ENCODE measurements around the gene NDOR1. TPM values are rescaled to one million over a fixed set of nuclear protein-coding genes. Genes with fewer than 3 reads are reported as not detected.

Gene NDOR1
- total and polyA plus RNA-seq, 4 donors: 4.5 to 22.0 (median 12.0) TPM

- Histone ChIP-seq H3K36me3 (ENCODE audit: control insufficient read depth in 4 of 4, insufficient read depth in 4 of 4, low read length in 4 of 4) (peaks cover 8 to 65% (median 24%) of the 10 kb centered on the region in 4 donors), H3K9me3 (ENCODE audit: control insufficient read depth in 4 of 4, insufficient read depth in 3 of 4, low read length in 3 of 4) (peaks cover 0 to 2% (median 0%) of the 10 kb centered on the region in 4 donors), H3K4me3 (no peak overlapping the region), H3K27ac (ENCODE audit: low read depth in 1 of 2, low read length in 1 of 2) (no peak overlapping the region), H3K4me1 (ENCODE audit: control insufficient read depth in 5 of 5, insufficient read depth in 5 of 5, low read length in 5 of 5) (peaks cover 0 to 5% (median 0%) of the 10 kb centered on the region in 5 donors), H3K9ac (ENCODE audit: insufficient read depth in 1 of 2, low read length in 2 of 2) (no peak overlapping the region), H3K27me3 (ENCODE audit: control insufficient read depth in 3 of 3, insufficient read depth in 3 of 3, low read length in 2 of 3) (no peaks in the 10 kb centered on the region)
- 91 to 94% methylated on average over 19 of the region's 19 CpGs for WGBS, 2 donors
- DNase-seq (no peak), ATAC-seq (ENCODE audit: insufficient read depth, low FRiP score) (no peak)
- TF ChIP-seq, protein P1, sequence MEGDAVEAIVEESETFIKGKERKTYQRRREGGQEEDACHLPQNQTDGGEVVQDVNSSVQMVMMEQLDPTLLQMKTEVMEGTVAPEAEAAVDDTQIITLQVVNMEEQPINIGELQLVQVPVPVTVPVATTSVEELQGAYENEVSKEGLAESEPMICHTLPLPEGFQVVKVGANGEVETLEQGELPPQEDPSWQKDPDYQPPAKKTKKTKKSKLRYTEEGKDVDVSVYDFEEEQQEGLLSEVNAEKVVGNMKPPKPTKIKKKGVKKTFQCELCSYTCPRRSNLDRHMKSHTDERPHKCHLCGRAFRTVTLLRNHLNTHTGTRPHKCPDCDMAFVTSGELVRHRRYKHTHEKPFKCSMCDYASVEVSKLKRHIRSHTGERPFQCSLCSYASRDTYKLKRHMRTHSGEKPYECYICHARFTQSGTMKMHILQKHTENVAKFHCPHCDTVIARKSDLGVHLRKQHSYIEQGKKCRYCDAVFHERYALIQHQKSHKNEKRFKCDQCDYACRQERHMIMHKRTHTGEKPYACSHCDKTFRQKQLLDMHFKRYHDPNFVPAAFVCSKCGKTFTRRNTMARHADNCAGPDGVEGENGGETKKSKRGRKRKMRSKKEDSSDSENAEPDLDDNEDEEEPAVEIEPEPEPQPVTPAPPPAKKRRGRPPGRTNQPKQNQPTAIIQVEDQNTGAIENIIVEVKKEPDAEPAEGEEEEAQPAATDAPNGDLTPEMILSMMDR (IDR thresholded peaks at IDR 0.05; ENCODE audit: control extremely low read depth, extremely low read depth): no peak
Observed at GRCh38 chr9:137178939-137179630, 26.4 kb upstream of the NDOR1 start.

GRCh38 chr9:137179761-137180160 lies 25.7 kb upstream of the NDOR1 start:
- no peaks in the 10 kb centered on the region for H3K27me3 ChIP-seq (ENCODE audit: control insufficient read depth in 3 of 3, insufficient read depth in 3 of 3, low read length in 2 of 3)
- H3K9ac ChIP-seq (ENCODE audit: insufficient read depth in 1 of 2, low read length in 2 of 2): no peak overlapping the region
- peaks cover 0 to 2% (median 0%) of the 10 kb centered on the region in 4 donors for H3K9me3 ChIP-seq (ENCODE audit: control insufficient read depth in 4 of 4, insufficient read depth in 3 of 4, low read length in 3 of 4)
- WGBS, 2 donors: 96 to 97% methylated on average over 15 to 17 of the region's 17 CpGs
- peaks cover 0 to 5% (median 0%) of the 10 kb centered on the region in 5 donors for H3K4me1 ChIP-seq (ENCODE audit: control insufficient read depth in 5 of 5, insufficient read depth in 5 of 5, low read length in 5 of 5)
- no peak overlapping the region for H3K27ac ChIP-seq (ENCODE audit: low read depth in 1 of 2, low read length in 1 of 2)
- TF ChIP-seq, protein P1 (IDR thresholded peaks at IDR 0.05; ENCODE audit: control extremely low read depth, extremely low read depth): no peak
- no peak for DNase-seq
- no peak for ATAC-seq (ENCODE audit: insufficient read depth, low FRiP score)
- peaks cover 8 to 72% (median 27%) of the 10 kb centered on the region in 4 donors for H3K36me3 ChIP-seq (ENCODE audit: control insufficient read depth in 4 of 4, insufficient read depth in 4 of 4, low read length in 4 of 4)
- H3K4me3 ChIP-seq: no peak overlapping the region

GRCh38 chr9:137180491-137180890 lies 25.0 kb upstream of the NDOR1 start:
- ATAC-seq (ENCODE audit: insufficient read depth, low FRiP score): no peak
- Histone ChIP-seq H3K27me3 (ENCODE audit: control insufficient read depth in 3 of 3, insufficient read depth in 3 of 3, low read length in 2 of 3) (no peaks in the 10 kb centered on the region), H3K27ac (ENCODE audit: low read depth in 1 of 2, low read length in 1 of 2) (no peak overlapping the region), H3K4me3 (no peak overlapping the region), H3K9me3 (ENCODE audit: control insufficient read depth in 4 of 4, insufficient read depth in 3 of 4, low read length in 3 of 4) (peaks cover 0 to 2% (median 0%) of the 10 kb centered on the region in 4 donors), H3K9ac (ENCODE audit: insufficient read depth in 1 of 2, low read length in 2 of 2) (no peak overlapping the region), H3K4me1 (ENCODE audit: control insufficient read depth in 5 of 5, insufficient read depth in 5 of 5, low read length in 5 of 5) (peaks cover 0 to 1% (median 0%) of the 10 kb centered on the region in 5 donors), H3K36me3 (ENCODE audit: control insufficient read depth in 4 of 4, insufficient read depth in 4 of 4, low read length in 4 of 4) (peaks cover 8 to 79% (median 29%) of the 10 kb centered on the region in 4 donors)
- TF ChIP-seq, protein P1 (IDR thresholded peaks at IDR 0.05; ENCODE audit: control extremely low read depth, extremely low read depth): no peak
- no peak for DNase-seq
- WGBS, 2 donors: 95 to 97% methylated on average over 20 of the region's 20 CpGs
